Subcutaneous abdominal adipose tissue (tissue), 5 donors: Measurements from ENCODE around the gene SLC25A1.
"Not testable (repeated sequence)": the region's sequence is repeated elsewhere in the genome, so short reads cannot be mapped to it uniquely, and the experiment has no call there.

Experiments
- H3K27ac ChIP-seq: one replicate; pipeline ENCODE4 v1.7.0; 2013; ENCODE audit warnings: low read depth, mild to moderate bottlenecking, inconsistent platforms, low read length, moderate library complexity
- H3K27me3 ChIP-seq, 5 donors: one replicate each; pipeline ENCODE4 v1.7.0; 2013; ENCODE audit warnings: low read length in 5 of 5, inconsistent platforms in 1 of 5; ENCODE audit not compliant: control insufficient read depth in 5 of 5, insufficient read depth in 4 of 5
- H3K36me3 ChIP-seq, 5 donors: one replicate each; pipeline ENCODE4 v1.7.0; 2013; ENCODE audit warnings: low read length in 5 of 5; ENCODE audit not compliant: control insufficient read depth in 5 of 5, insufficient read depth in 5 of 5
- H3K4me1 ChIP-seq, 5 donors: one replicate each; pipeline ENCODE4 v1.7.0; 2013; ENCODE audit warnings: low read length in 5 of 5, mild to moderate bottlenecking in 3 of 5, moderate library complexity in 1 of 5; ENCODE audit not compliant: control insufficient read depth in 5 of 5, insufficient read depth in 5 of 5
- H3K4me3 ChIP-seq, 5 donors: one replicate each; pipeline ENCODE4 v1.7.0; 2013; ENCODE audit warnings: low read length in 5 of 5, low read depth in 1 of 5
- H3K9ac ChIP-seq, 5 donors: one replicate each; pipeline ENCODE4 v1.7.0; 2013; ENCODE audit warnings: low read length in 5 of 5, mild to moderate bottlenecking in 4 of 5, moderate library complexity in 3 of 5
- H3K9me3 ChIP-seq, 5 donors: one replicate each; pipeline ENCODE4 v1.7.0; 2013; ENCODE audit warnings: low read length in 5 of 5; ENCODE audit not compliant: control insufficient read depth in 5 of 5
- donor health status: healthy.
- donor health status: healthy.
- donor health status: healthy.
- donor health status: healthy.
- donor health status: healthy.

Gene SLC25A1

GRCh38 chr22:19207401-19207808, 28.9 kb upstream of the SLC25A1 start:
- Histone ChIP-seq H3K4me3 (no peak overlapping the region), H3K36me3 (peaks cover 0 to 28% (median 26%) of the 10 kb centered on the region in 5 donors), H3K9me3 (no peaks in the 10 kb centered on the region), H3K4me1 (no peaks in the 10 kb centered on the region), H3K27me3 (no peaks in the 10 kb centered on the region), H3K9ac (no peak overlapping the region), H3K27ac (no peak overlapping the region)

GRCh38 chr22:19206287-19206686, 27.8 kb upstream of the SLC25A1 start:
- no peak overlapping the region for H3K27ac ChIP-seq
- H3K9me3 ChIP-seq = no peaks in the 10 kb centered on the region
- H3K27me3 ChIP-seq = no peaks in the 10 kb centered on the region
- no peak overlapping the region for H3K4me3 ChIP-seq
- H3K36me3 ChIP-seq = peaks cover 0 to 29% (median 26%) of the 10 kb centered on the region in 5 donors
- H3K9ac ChIP-seq = no peak overlapping the region
- H3K4me1 ChIP-seq = no peaks in the 10 kb centered on the region

GRCh38 chr22:19204640-19205039, 26.1 kb upstream of the SLC25A1 start:
- no peak overlapping the region for H3K27ac ChIP-seq
- no peak overlapping the region for H3K9ac ChIP-seq
- no peaks in the 10 kb centered on the region for H3K9me3 ChIP-seq
- no peaks in the 10 kb centered on the region for H3K27me3 ChIP-seq
- H3K4me1 ChIP-seq = no peaks in the 10 kb centered on the region
- no peak overlapping the region for H3K4me3 ChIP-seq
- peaks cover 0 to 29% (median 25%) of the 10 kb centered on the region in 5 donors for H3K36me3 ChIP-seq

- Histone ChIP-seq H3K9ac (no peak overlapping the region), H3K4me3 (no peak overlapping the region), H3K36me3 (peaks cover 0 to 28% (median 25%) of the 10 kb centered on the region in 5 donors), H3K27ac (no peak overlapping the region), H3K27me3 (no peaks in the 10 kb centered on the region), H3K9me3 (no peaks in the 10 kb centered on the region), H3K4me1 (no peaks in the 10 kb centered on the region)
Measured at GRCh38 chr22:19203834-19204233, 25.3 kb upstream of the SLC25A1 start.

- not testable (repeated sequence) for H3K9me3 ChIP-seq, H3K27me3 ChIP-seq, H3K9ac ChIP-seq, H3K4me1 ChIP-seq, H3K4me3 ChIP-seq, H3K27ac ChIP-seq
- peaks cover 0 to 24% (median 20%) of the 10 kb centered on the region in 5 donors for H3K36me3 ChIP-seq
Measured at GRCh38 chr22:19202799-19203186, 24.3 kb upstream of the SLC25A1 start.

- Histone ChIP-seq H3K9ac (no peak overlapping the region), H3K27ac (no peak overlapping the region), H3K27me3 (no peaks in the 10 kb centered on the region), H3K4me1 (no peaks in the 10 kb centered on the region), H3K9me3 (no peaks in the 10 kb centered on the region), H3K4me3 (no peak overlapping the region), H3K36me3 (peaks cover 0 to 24% (median 20%) of the 10 kb centered on the region in 5 donors)
Measured at GRCh38 chr22:19201869-19202798, 23.6 kb upstream of the SLC25A1 start.

- Histone ChIP-seq H3K4me3 (no peak overlapping the region), H3K4me1 (no peaks in the 10 kb centered on the region), H3K27ac (no peak overlapping the region), H3K36me3 (peaks cover 0 to 28% (median 25%) of the 10 kb centered on the region in 5 donors), H3K9ac (no peak overlapping the region), H3K27me3 (no peaks in the 10 kb centered on the region), H3K9me3 (no peaks in the 10 kb centered on the region)
Measured at GRCh38 chr22:19201130-19201868, 22.8 kb upstream of the SLC25A1 start.

- H3K9ac ChIP-seq = no peak overlapping the region
- no peak overlapping the region for H3K27ac ChIP-seq
- no peak overlapping the region for H3K4me3 ChIP-seq
- peaks cover 0 to 43% (median 35%) of the 10 kb centered on the region in 5 donors for H3K36me3 ChIP-seq
- no peaks in the 10 kb centered on the region for H3K4me1 ChIP-seq
- no peaks in the 10 kb centered on the region for H3K9me3 ChIP-seq
- H3K27me3 ChIP-seq = no peaks in the 10 kb centered on the region
Measured at GRCh38 chr22:19199479-19199878, 20.9 kb upstream of the SLC25A1 start.

GRCh38 chr22:19197997-19198865, 19.7 kb upstream of the SLC25A1 start:
- Histone ChIP-seq H3K36me3 (peaks cover 0 to 49% (median 36%) of the 10 kb centered on the region in 5 donors), H3K27me3 (no peaks in the 10 kb centered on the region), H3K9me3 (no peaks in the 10 kb centered on the region), H3K27ac (no peak overlapping the region), H3K4me1 (no peaks in the 10 kb centered on the region), H3K9ac (no peak overlapping the region), H3K4me3 (no peak overlapping the region)
